Lower leg skin (tissue), 4 donors: Measurements from ENCODE around the gene WBP1L. TPM values are rescaled to one million over a fixed set of nuclear protein-coding genes. Genes with fewer than 3 reads are reported as not detected.

Experiments used
- DNase-seq, 2 donors: peaks; one replicate each; pipeline ENCODE4 v3.0.0-alpha.2; 2019; ENCODE audit warnings: low spot score in 2 of 2
- H3K4me3 ChIP-seq: fragments of 200-600 bp; sonication (generic); 2 replicates; pipeline ENCODE4 v1.5.1; 2017; ENCODE audit warnings: mild to moderate bottlenecking, low read depth; ENCODE audit not compliant: poor library complexity, severe bottlenecking
- CTCF ChIP-seq, 3 donors: fragments of 450-650 bp; IDR thresholded peaks; one replicate each; pipeline ENCODE4 v1.5.1; 2016; ENCODE audit warnings: antibody characterized with exemption in 3 of 3, mild to moderate bottlenecking in 3 of 3, moderate library complexity in 2 of 3
- POLR2A ChIP-seq, 2 donors: fragments of 450-650 bp; IDR thresholded peaks; one replicate each; pipeline ENCODE4 v1.6.1; 2016 to 2017; ENCODE audit warnings: antibody characterized with exemption in 2 of 2, mild to moderate bottlenecking in 1 of 2, moderate library complexity in 1 of 2
- WGBS, 2 donors: methylation state at CpG; one replicate each; pipeline ENCODE4 v1.1.5; 2018; 5-methylcytosine and 5-hydroxymethylcytosine counted together
- intact Hi-C: fragments of 100-400 bp; cut with DNase I; formaldehyde crosslinking; loops from one replicate; pipeline ENCODE4 v1.15.0; 2023; ENCODE audit warnings: low total_unique reads
- total RNA-seq, 4 donors: library from RNA; depleted of rRNA; stranded (reverse); fragments of >200 nt; gene quantifications; one replicate each; pipeline ENCODE4 v1.1.0, GENCODE V29; 2016

The WBP1L gene
- total RNA-seq, 4 donors from 2014 or later, result 144 to 171 (median 163) TPM

- no peak for DNase-seq
- TF ChIP-seq CTCF (IDR thresholded peaks at IDR 0.05) (no peak), POLR2A (IDR thresholded peaks at IDR 0.05) (no peak)
- H3K4me3 ChIP-seq, result no peak overlapping the region
- 38% methylated on average over 4 of the region's 4 CpGs for WGBS, 2 donors
- intact Hi-C loops, result no loop called here
Measured at GRCh38 chr10:102745157-102745556, 1.4 kb downstream of the WBP1L start.

- H3K4me3 ChIP-seq, result no peak overlapping the region
- intact Hi-C loops, result loop anchor here (10.0 kb wide), 1 partner anchor 62 kb away; no protein-coding TSS in a partner anchor
- TF ChIP-seq CTCF (IDR thresholded peaks at IDR 0.05), result no peak
- TF ChIP-seq POLR2A (IDR thresholded peaks at IDR 0.05), result no peak
- 68 to 72% methylated on average over 9 of the region's 9 CpGs for WGBS, 2 donors
- peak in 1 of 2 donors; percentile 53 for DNase-seq
Measured at GRCh38 chr10:102752266-102752930, 8.7 kb downstream of the WBP1L start.

- intact Hi-C loops, result loop anchor here (10.0 kb wide), 1 partner anchor 62 kb away; no protein-coding TSS in a partner anchor
- H3K4me3 ChIP-seq, result no peak overlapping the region
- 69 to 70% methylated on average over 4 of the region's 4 CpGs for WGBS, 2 donors
- no peak for TF ChIP-seq CTCF (IDR thresholded peaks at IDR 0.05)
- no peak for TF ChIP-seq POLR2A (IDR thresholded peaks at IDR 0.05)
- DNase-seq, result peak in 1 of 2 donors; percentile 52
Measured at GRCh38 chr10:102752934-102753664, 9.4 kb downstream of the WBP1L start.

- no peak for DNase-seq
- intact Hi-C loops, result loop anchor here (10.0 kb wide), 1 partner anchor 61 kb away; no protein-coding TSS in a partner anchor
- 54 to 67% methylated on average over 1 of the region's 1 CpG for WGBS, 2 donors
- H3K4me3 ChIP-seq, result no peak overlapping the region
- TF ChIP-seq POLR2A (IDR thresholded peaks at IDR 0.05) (no peak), CTCF (IDR thresholded peaks at IDR 0.05) (no peak)
Measured at GRCh38 chr10:102753718-102754117, 10.0 kb downstream of the WBP1L start.

GRCh38 chr10:102757323-102757722 lies 13.6 kb downstream of the WBP1L start:
- intact Hi-C loops, result loop anchor here (10.0 kb wide), 1 partner anchor 57 kb away; no protein-coding TSS in a partner anchor
- WGBS, 2 donors, result 95 to 98% methylated on average over 6 of the region's 6 CpGs
- no peak for DNase-seq
- H3K4me3 ChIP-seq, result no peak overlapping the region
- no peak for TF ChIP-seq CTCF (IDR thresholded peaks at IDR 0.05)
- TF ChIP-seq POLR2A (IDR thresholded peaks at IDR 0.05), result no peak
